Stomach (tissue), 9 donors: ENCODE results near the gene ARPP21. TPM values are rescaled to one million over a fixed set of nuclear protein-coding genes. Genes with fewer than 3 reads are reported as not detected.
A peak's percentile ranks its signal among the peaks of the same experiment; 100 is the strongest.

Experiments used
- DNase-seq, 2 donors: peaks; one replicate each; pipeline versions ENCODE4 v3.0.0 to v3.0.0-alpha.2; 2013 to 2019
- H3K27ac ChIP-seq, 5 donors: fragments of 200-600 bp in 4 of 5; sonication (generic) in 4 of 5; one replicate each; pipeline ENCODE4 v1.5.1; 2013 to 2019; ENCODE audit warnings: mild to moderate bottlenecking in 1 of 5, moderate library complexity in 1 of 5
- H3K27me3 ChIP-seq, 3 donors: fragments of 200-600 bp; sonication (generic); one replicate each; pipeline ENCODE4 v1.5.1; 2017 to 2019; ENCODE audit warnings: mixed run types in 1 of 3
- H3K36me3 ChIP-seq, 4 donors: fragments of 200-600 bp; sonication (generic); 1 replicate in 3 of 4; 2 replicates in 1 of 4; pipeline ENCODE4 v1.5.1; 2016 to 2019
- H3K4me1 ChIP-seq, 4 donors: fragments of 200-600 bp; sonication (generic); one replicate each; pipeline ENCODE4 v1.5.1; 2016 to 2019
- H3K4me3 ChIP-seq, 4 donors: fragments of 200-600 bp; sonication (generic) in 3 of 4; one replicate each; pipeline ENCODE4 v1.5.1; 2016 to 2019; ENCODE audit warnings: mild to moderate bottlenecking in 1 of 4
- H3K9me3 ChIP-seq, 4 donors: fragments of 200-600 bp; sonication (generic); one replicate each; pipeline ENCODE4 v1.5.1; 2016 to 2019
- CTCF ChIP-seq, 7 experiments: fragments of 450-650 bp in 4 of 7; fragments of 200-600 bp in 3 of 7; sonication (generic) in 3 of 7; IDR thresholded peaks; one replicate each; pipeline ENCODE4 v1.5.1; 2016 to 2019; ENCODE audit warnings: antibody characterized with exemption in 7 of 7, control low read depth in 2 of 7, mild to moderate bottlenecking in 1 of 7
- EP300 ChIP-seq: sonication (generic); formaldehyde crosslinking; IDR thresholded peaks from one replicate; pipeline ENCODE4 v1.6.1; 2017; ENCODE audit warnings: antibody characterized with exemption
- POLR2A ChIP-seq, 4 donors: fragments of 450-650 bp; IDR thresholded peaks; one replicate each; pipeline ENCODE4 v1.6.1; 2016; ENCODE audit warnings: antibody characterized with exemption in 4 of 4, control low read depth in 2 of 4, mild to moderate bottlenecking in 1 of 4, moderate library complexity in 1 of 4
- POLR2AphosphoS5 ChIP-seq, 3 donors: sonication (generic); formaldehyde crosslinking; IDR thresholded peaks; one replicate each; pipeline ENCODE4 v1.6.1; 2016; ENCODE audit warnings: antibody characterized with exemption in 3 of 3
- WGBS, 5 donors: extraction: QIAGEN DNeasy Blood & Tissue Kit in 3 of 5; methylation state at CpG; one replicate each; pipeline versions ENCODE4 v1.1.5 to v1.1.7; 2013 to 2018; 5-methylcytosine and 5-hydroxymethylcytosine counted together
- intact Hi-C: fragments of 100-400 bp; cut with DNase I; formaldehyde crosslinking; loops from one replicate; pipeline ENCODE4 v1.15.1; 2023; ENCODE audit warnings: low total_unique reads
- polyA plus RNA-seq, 3 donors: library from polyadenylated mRNA; stranded (reverse); fragments of 200-250 nt; gene quantifications; one replicate each; pipeline ENCODE4 v1.2.3, GENCODE V29; 2013
- total RNA-seq, 5 donors: library from RNA; depleted of rRNA; stranded (reverse); fragments of >200 nt; gene quantifications; one replicate each; pipeline versions ENCODE4 v1.1.0 to v1.2.3, GENCODE V29; 2014 to 2016
- donor health status: healthy with polysubstance abuse.
- donor health status: Bipolar disorder and iron deficiency.
- donor health status: healthy.

The ARPP21 gene
- total and polyA plus RNA-seq, 8 donors: 0.13 to 5.0 TPM; not detected in 6

GRCh38 chr3:35757991-35758757 is 118.8 kb downstream of the ARPP21 start:
- intact Hi-C loops: no loop called here
- no peak for TF ChIP-seq EP300
- TF ChIP-seq POLR2A (IDR thresholded peaks at IDR 0.05): no peak
- TF ChIP-seq CTCF (IDR thresholded peaks at IDR 0.05): no peak
- no peak for TF ChIP-seq POLR2AphosphoS5 (IDR thresholded peaks at IDR 0.05)
- no peak for DNase-seq
- H3K36me3 ChIP-seq: no peaks in the 10 kb centered on the region
- H3K9me3 ChIP-seq: no peaks in the 10 kb centered on the region
- no peaks in the 10 kb centered on the region for H3K27me3 ChIP-seq
- no peak overlapping the region for H3K27ac ChIP-seq
- H3K4me1 ChIP-seq: no peaks in the 10 kb centered on the region
- H3K4me3 ChIP-seq: no peak overlapping the region
- WGBS, 5 donors: 58 to 72% (median 68%) methylated on average over 3 of the region's 3 CpGs

- intact Hi-C loops: no loop called here
- TF ChIP-seq POLR2AphosphoS5 (IDR thresholded peaks at IDR 0.05) (no peak), CTCF (IDR thresholded peaks at IDR 0.05) (no peak), POLR2A (IDR thresholded peaks at IDR 0.05) (no peak), EP300 (no peak)
- WGBS, 5 donors: 68 to 86% (median 78%) methylated on average over 4 of the region's 4 CpGs
These were observed 120.8 kb downstream of the ARPP21 start for GRCh38 chr3:35760146-35760545.

GRCh38 chr3:35761311-35761710 is 122.0 kb downstream of the ARPP21 start:
- H3K36me3 ChIP-seq: no peaks in the 10 kb centered on the region
- no peak overlapping the region for H3K27ac ChIP-seq
- H3K4me3 ChIP-seq: no peak overlapping the region
- H3K27me3 ChIP-seq: no peaks in the 10 kb centered on the region
- 75 to 96% (median 86%) methylated on average over 1 of the region's 1 CpG for WGBS, 5 donors
- no peaks in the 10 kb centered on the region for H3K9me3 ChIP-seq
- no peaks in the 10 kb centered on the region for H3K4me1 ChIP-seq
- TF ChIP-seq POLR2A (IDR thresholded peaks at IDR 0.05) (no peak), CTCF (IDR thresholded peaks at IDR 0.05) (no peak)
- DNase-seq: no peak
- intact Hi-C loops: no loop called here

More at GRCh38 chr3:35760146-35760545, 120.8 kb downstream of the ARPP21 start:
- Histone ChIP-seq H3K27me3 (no peaks in the 10 kb centered on the region), H3K9me3 (no peaks in the 10 kb centered on the region), H3K27ac (no peak overlapping the region), H3K36me3 (no peaks in the 10 kb centered on the region), H3K4me1 (no peaks in the 10 kb centered on the region), H3K4me3 (no peak overlapping the region)
- DNase-seq: no peak

- intact Hi-C loops: no loop called here
- Histone ChIP-seq H3K4me3 (no peak overlapping the region), H3K27ac (no peak overlapping the region), H3K36me3 (no peaks in the 10 kb centered on the region), H3K4me1 (no peaks in the 10 kb centered on the region), H3K9me3 (no peaks in the 10 kb centered on the region), H3K27me3 (no peaks in the 10 kb centered on the region)
- WGBS, 5 donors: 61 to 77% (median 72%) methylated on average over 2 of the region's 2 CpGs
- TF ChIP-seq POLR2A (IDR thresholded peaks at IDR 0.05) (no peak), POLR2AphosphoS5 (IDR thresholded peaks at IDR 0.05) (no peak), EP300 (no peak), CTCF (IDR thresholded peaks at IDR 0.05) (no peak)
- peak in 1 of 2 donors; percentile 30 for DNase-seq
These were observed 133.2 kb downstream of the ARPP21 start for GRCh38 chr3:35772381-35773015.
